Measurements from ENCODE around the gene SCNN1A. TPM values are rescaled to one million over a fixed set of nuclear protein-coding genes. Genes with fewer than 3 reads are reported as not detected.

The SCNN1A gene
- total and polyA plus RNA-seq, 2 donors (not counting 3 experiments of a cell fraction or from before 2014, with no cell fraction given), result 0.12 to 0.18 TPM

GRCh38 chr12:6358881-6359280, 16.5 kb downstream of the SCNN1A start:
- no peak for TF ChIP-seq EZH2 (IDR thresholded peaks at IDR 0.05; ENCODE audit: borderline replicate concordance, low read depth, low read length, severe bottlenecking)
- TF ChIP-seq MYC (IDR thresholded peaks at IDR 0.05; ENCODE audit: low read depth, low read length), result no peak
- TF ChIP-seq GATA2 (IDR thresholded peaks at IDR 0.05; ENCODE audit: insufficient read depth, insufficient read length, low read depth, low read length), result no peak
- TF ChIP-seq POLR2AphosphoS5 (IDR thresholded peaks at IDR 0.05; ENCODE audit: insufficient read depth, low read depth, low read length), result no peak
- no peak for TF ChIP-seq CTCF (IDR thresholded peaks at IDR 0.05; ENCODE audit: extremely low read depth in 1 of 2, insufficient read depth in 1 of 2, low read depth in 1 of 2, low read length in 2 of 2)
- TF ChIP-seq POLR2A (IDR thresholded peaks at IDR 0.05; ENCODE audit: low read depth, low read length), result no peak
- no peak for TF ChIP-seq JUN (IDR thresholded peaks at IDR 0.05; ENCODE audit: borderline replicate concordance, insufficient read depth, insufficient read length, low read depth)
- TF ChIP-seq FOS (IDR thresholded peaks at IDR 0.05; ENCODE audit: borderline replicate concordance, insufficient read depth, low read length), result no peak
- TF ChIP-seq MAX (IDR thresholded peaks at IDR 0.05; ENCODE audit: insufficient read depth, insufficient read length), result no peak
- Histone ChIP-seq H3K4me2 (ENCODE audit: insufficient read depth, low read length) (no peak overlapping the region), H3K4me1 (ENCODE audit: control insufficient read depth, extremely low read depth, insufficient read depth, low read length) (peaks cover 17% of the 10 kb centered on the region), H3K79me2 (ENCODE audit: control insufficient read depth, insufficient read depth, low read length) (no peaks in the 10 kb centered on the region), H3K27ac (ENCODE audit: insufficient read depth, low read depth, low read length) (no peak overlapping the region), H3K36me3 (ENCODE audit: control insufficient read depth in 2 of 2, extremely low read depth in 1 of 2, insufficient read depth in 2 of 2, low read length in 2 of 2) (no peaks in the 10 kb centered on the region), H3K4me3 (replicated peaks in 1 of 3; ENCODE audit: insufficient read depth in 1 of 3, low read depth in 1 of 3, low read length in 3 of 3) (no peak overlapping the region), H2AFZ (ENCODE audit: low read depth, low read length) (no peak overlapping the region), H3K9ac (replicated peaks; ENCODE audit: extremely low read depth, insufficient read depth, low read length) (no peak overlapping the region), H3K9me3 (replicated peaks; ENCODE audit: control insufficient read depth, insufficient read depth, low read length) (no peaks in the 10 kb centered on the region), H3K27me3 (ENCODE audit: control insufficient read depth in 2 of 2, insufficient read depth in 2 of 2, low read length in 2 of 2) (peaks cover 0 to 2% of the 10 kb centered on the region in 2 experiments), H4K20me1 (replicated peaks; ENCODE audit: control insufficient read depth, extremely low read depth, insufficient read depth, low read length) (no peaks in the 10 kb centered on the region), H3K9me1 (replicated peaks; ENCODE audit: control insufficient read depth, extremely low read depth, insufficient read depth, low read length) (no peaks in the 10 kb centered on the region)
- ChIA-PET POLR2A (no interaction called here), CTCF (interaction anchor here (0.7 kb wide), 1 partner anchor 29 kb away, joined by 3 read pairs; no protein-coding TSS in a partner anchor)
- BruUV-seq (replicated peaks), result no TSS peak
- FAIRE-seq (no peak), DNase-seq (ENCODE audit: low read depth, low spot score) (no peak)
- intact Hi-C loops (cut with micrococcal nuclease) (no loop called here), dilution Hi-C loops (cut with MboI; ENCODE audit: extremely low pct_ligation_motif_present, low sequenced_read_pairs) (no loop called here)
